ENCODE data around the gene FAXC. TPM values are rescaled to one million over a fixed set of nuclear protein-coding genes. Genes with fewer than 3 reads are reported as not detected.

Gene FAXC
- total RNA-seq, 4 donors from 2014 or later: 1.6 to 6.8 (median 4.9) TPM

GRCh38 chr6:99359800-99360199, 10.3 kb upstream of the FAXC start:
- H3K27me3 ChIP-seq: peaks cover 9% of the 10 kb centered on the region
- no peak overlapping the region for H3K4me3 ChIP-seq
- no peak for DNase-seq (ENCODE audit: low spot score in 2 of 2)
- TF ChIP-seq CTCF (IDR thresholded peaks at IDR 0.05) (no peak), POLR2AphosphoS5 (IDR thresholded peaks at IDR 0.05) (no peak), EP300 (IDR thresholded peaks at IDR 0.05) (no peak), POLR2A (IDR thresholded peaks at IDR 0.05) (no peak)
- no peaks in the 10 kb centered on the region for H3K4me1 ChIP-seq
- no peaks in the 10 kb centered on the region for H3K9me3 ChIP-seq
- H3K36me3 ChIP-seq: no peaks in the 10 kb centered on the region
- WGBS: 82% methylated on average over 1 of the region's 1 CpG
- no peak overlapping the region for H3K27ac ChIP-seq

DNA sequence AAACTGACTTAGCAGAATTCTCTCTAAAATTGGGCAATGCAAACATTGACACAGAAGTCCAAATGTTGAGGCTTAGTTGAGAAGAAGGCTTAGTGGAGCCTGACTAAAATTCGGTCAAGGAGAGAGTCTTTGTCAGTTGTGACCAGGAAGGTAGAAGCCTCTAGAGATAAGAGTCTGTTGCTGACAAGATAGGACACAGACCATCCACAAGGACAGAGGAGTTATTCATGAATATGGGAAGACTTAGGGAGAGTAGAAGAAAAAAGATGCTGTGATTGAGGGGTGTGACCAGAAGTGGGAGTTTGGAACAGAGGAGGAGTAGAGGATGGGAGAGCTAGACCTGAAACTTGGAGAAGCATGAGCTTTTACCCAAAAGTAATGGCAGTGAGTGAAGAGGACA, 7.2 kb upstream of the FAXC start:
- WGBS: 79% methylated on average over 1 of the region's 1 CpG
- DNase-seq (ENCODE audit: low spot score in 2 of 2): no peak
- Histone ChIP-seq H3K36me3 (no peaks in the 10 kb centered on the region), H3K27ac (no peak overlapping the region), H3K9me3 (no peaks in the 10 kb centered on the region), H3K4me1 (no peaks in the 10 kb centered on the region), H3K27me3 (peaks cover 11% of the 10 kb centered on the region), H3K4me3 (no peak overlapping the region)
- no peak for TF ChIP-seq EP300 (IDR thresholded peaks at IDR 0.05)
- no peak for TF ChIP-seq POLR2AphosphoS5 (IDR thresholded peaks at IDR 0.05)
- TF ChIP-seq POLR2A (IDR thresholded peaks at IDR 0.05): no peak
- TF ChIP-seq CTCF (IDR thresholded peaks at IDR 0.05): no peak

DNA sequence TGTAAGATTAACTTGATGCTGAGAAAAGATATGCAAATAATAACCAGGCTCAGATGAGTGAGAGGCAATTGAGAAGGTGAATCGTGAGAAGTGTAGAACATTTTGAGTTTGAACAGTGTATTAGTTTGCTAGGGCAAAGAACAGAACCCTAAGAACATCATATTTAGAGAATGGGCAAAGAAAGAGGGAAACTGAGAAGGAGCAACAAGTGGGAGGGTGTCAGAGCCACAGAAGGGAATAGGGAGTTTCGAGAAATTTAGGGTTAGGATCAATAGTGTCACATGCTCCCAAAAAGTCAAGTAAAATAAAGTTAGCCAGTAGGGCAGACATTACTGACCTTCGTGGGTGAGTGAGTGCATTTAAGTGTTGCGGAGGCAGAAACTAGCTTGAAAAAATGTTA, 5.5 kb upstream of the FAXC start:
- H3K36me3 ChIP-seq: no peaks in the 10 kb centered on the region
- 81% methylated on average over 4 of the region's 4 CpGs for WGBS
- no peak overlapping the region for H3K4me3 ChIP-seq
- TF ChIP-seq EP300 (IDR thresholded peaks at IDR 0.05) (no peak), CTCF (IDR thresholded peaks at IDR 0.05) (no peak), POLR2A (IDR thresholded peaks at IDR 0.05) (no peak), POLR2AphosphoS5 (IDR thresholded peaks at IDR 0.05) (no peak)
- H3K4me1 ChIP-seq: peaks cover 2% of the 10 kb centered on the region
- peaks cover 23% of the 10 kb centered on the region for H3K27me3 ChIP-seq
- H3K27ac ChIP-seq: no peak overlapping the region
- no peaks in the 10 kb centered on the region for H3K9me3 ChIP-seq
- DNase-seq (ENCODE audit: low spot score in 2 of 2): no peak

GRCh38 chr6:99353126-99353525, 3.7 kb upstream of the FAXC start:
- peaks cover 29% of the 10 kb centered on the region for H3K27me3 ChIP-seq
- no peaks in the 10 kb centered on the region for H3K9me3 ChIP-seq
- H3K4me3 ChIP-seq: no peak overlapping the region
- H3K36me3 ChIP-seq: no peaks in the 10 kb centered on the region
- 68% methylated on average over 9 of the region's 9 CpGs for WGBS
- no peak overlapping the region for H3K27ac ChIP-seq
- H3K4me1 ChIP-seq: peaks cover 13% of the 10 kb centered on the region
- no peak for DNase-seq (ENCODE audit: low spot score in 2 of 2)
- no peak for TF ChIP-seq EP300 (IDR thresholded peaks at IDR 0.05)
- TF ChIP-seq POLR2A (IDR thresholded peaks at IDR 0.05): no peak
- no peak for TF ChIP-seq CTCF (IDR thresholded peaks at IDR 0.05)
- no peak for TF ChIP-seq POLR2AphosphoS5 (IDR thresholded peaks at IDR 0.05)

- 42% methylated on average over 10 of the region's 10 CpGs for WGBS
- TF ChIP-seq EP300 (IDR thresholded peaks at IDR 0.05) (no peak), POLR2AphosphoS5 (IDR thresholded peaks at IDR 0.05) (no peak), CTCF (IDR thresholded peaks at IDR 0.05) (no peak), POLR2A (IDR thresholded peaks at IDR 0.05) (no peak)
- Histone ChIP-seq H3K9me3 (no peaks in the 10 kb centered on the region), H3K4me1 (peaks cover 13% of the 10 kb centered on the region), H3K4me3 (no peak overlapping the region), H3K27me3 (peaks cover 29% of the 10 kb centered on the region), H3K36me3 (no peaks in the 10 kb centered on the region), H3K27ac (no peak overlapping the region)
- no peak for DNase-seq (ENCODE audit: low spot score in 2 of 2)
These were observed 1.1 kb upstream of the FAXC start for GRCh38 chr6:99350573-99350972.

Data from suprapubic skin (tissue), 4 donors.